Activated T-helper 1 cell treated with anti-CD3 and anti-CD28 coated beads, Interleukin-12 subunit alpha, Interleukin-12 subunit beta, Interleukin-2, Interleukin-4 antibody, amounts not matched to agents 30 ng/mL and 10 ng/mL and 1 ng/mL, durations not matched to agents 14 hours and 24 hours and 36 hours (primary cell): ENCODE data around the gene THBD. TPM values are rescaled to one million over a fixed set of nuclear protein-coding genes. Genes with fewer than 3 reads are reported as not detected.

ENCODE experiments used
- DNase-seq: peaks from one replicate; pipeline ENCODE4 v3.0.0; 2021; ENCODE audit warnings: low spot score
- H3K27ac Mint-ChIP-seq: one replicate; pipeline ENCODE4 v1.8.0; 2021; ENCODE audit warnings: mild to moderate bottlenecking, mixed read lengths
- H3K27me3 Mint-ChIP-seq: one replicate; pipeline ENCODE4 v1.8.0; 2022; ENCODE audit warnings: mild to moderate bottlenecking, moderate library complexity, mixed read lengths; ENCODE audit not compliant: insufficient read depth
- H3K36me3 Mint-ChIP-seq: one replicate; pipeline ENCODE4 v1.8.0; 2021; ENCODE audit warnings: low read depth, mixed read lengths
- H3K4me1 Mint-ChIP-seq: one replicate; pipeline ENCODE4 v1.8.0; 2021; ENCODE audit warnings: low read depth, mixed read lengths
- H3K4me3 Mint-ChIP-seq: one replicate; pipeline ENCODE4 v1.8.0; 2021; ENCODE audit warnings: mild to moderate bottlenecking, moderate library complexity, mixed read lengths
- H3K9me3 Mint-ChIP-seq: one replicate; pipeline ENCODE4 v1.8.0; 2021; ENCODE audit warnings: mixed read lengths
- intact Hi-C: fragments of 100-400 bp; cut with micrococcal nuclease; formaldehyde crosslinking; loops from one replicate; pipeline ENCODE4 v1.15.1; 2024
- total RNA-seq: library from RNA; stranded (reverse); gene quantifications from 2 replicates; pipeline ENCODE4 v1.2.3, GENCODE V29; 2022

The THBD gene, protein sequence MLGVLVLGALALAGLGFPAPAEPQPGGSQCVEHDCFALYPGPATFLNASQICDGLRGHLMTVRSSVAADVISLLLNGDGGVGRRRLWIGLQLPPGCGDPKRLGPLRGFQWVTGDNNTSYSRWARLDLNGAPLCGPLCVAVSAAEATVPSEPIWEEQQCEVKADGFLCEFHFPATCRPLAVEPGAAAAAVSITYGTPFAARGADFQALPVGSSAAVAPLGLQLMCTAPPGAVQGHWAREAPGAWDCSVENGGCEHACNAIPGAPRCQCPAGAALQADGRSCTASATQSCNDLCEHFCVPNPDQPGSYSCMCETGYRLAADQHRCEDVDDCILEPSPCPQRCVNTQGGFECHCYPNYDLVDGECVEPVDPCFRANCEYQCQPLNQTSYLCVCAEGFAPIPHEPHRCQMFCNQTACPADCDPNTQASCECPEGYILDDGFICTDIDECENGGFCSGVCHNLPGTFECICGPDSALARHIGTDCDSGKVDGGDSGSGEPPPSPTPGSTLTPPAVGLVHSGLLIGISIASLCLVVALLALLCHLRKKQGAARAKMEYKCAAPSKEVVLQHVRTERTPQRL
- not detected in 2 replicates for total RNA-seq

DNA sequence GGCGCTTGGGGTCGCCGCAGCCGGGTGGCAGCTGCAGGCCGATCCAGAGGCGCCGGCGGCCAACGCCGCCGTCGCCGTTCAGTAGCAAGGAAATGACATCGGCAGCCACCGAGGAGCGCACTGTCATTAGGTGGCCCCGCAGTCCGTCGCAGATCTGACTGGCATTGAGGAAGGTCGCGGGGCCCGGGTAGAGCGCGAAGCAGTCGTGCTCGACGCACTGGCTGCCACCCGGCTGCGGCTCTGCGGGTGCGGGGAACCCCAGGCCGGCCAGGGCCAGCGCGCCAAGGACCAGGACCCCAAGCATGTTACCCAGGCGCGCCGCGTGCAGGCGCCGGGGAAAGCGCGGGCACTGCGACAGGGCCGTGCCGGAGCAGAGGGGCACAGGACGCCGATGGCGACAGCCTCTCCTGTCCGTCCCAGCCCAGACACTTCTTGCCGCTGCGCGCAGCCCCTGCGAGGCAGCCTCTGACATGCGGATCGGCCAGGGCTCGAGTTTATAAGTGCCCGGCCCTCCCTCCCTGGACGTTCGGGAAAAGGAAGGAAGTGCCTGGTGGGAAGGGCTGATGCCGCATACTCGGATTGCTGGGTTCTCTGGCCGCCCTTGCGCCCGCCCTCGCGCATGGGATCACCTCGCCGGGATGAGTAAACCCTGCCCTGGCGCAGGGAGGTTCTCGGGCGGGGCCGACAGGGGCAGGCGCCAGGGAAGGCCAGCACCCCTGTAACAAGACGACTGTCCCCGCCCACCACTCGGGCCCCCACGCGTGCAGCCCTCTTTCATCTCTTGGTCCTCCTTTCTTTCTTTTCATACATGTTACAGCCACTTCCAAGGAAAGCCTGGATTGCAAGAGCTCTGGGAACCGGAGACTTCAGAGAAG, at the start of gene THBD:
THBD (minus strand) TSS at position 472 of the 875 bp plus-strand sequence; CDS start at position 304, 168 bp downstream.
- intact Hi-C loops, result loop anchor here (1.0 to 5.0 kb wide), 3 partner anchors 148 to 359 kb away; no protein-coding TSS in a partner anchor
- H3K4me1 Mint-ChIP-seq, result no peaks in the 10 kb centered on the region
- H3K4me3 Mint-ChIP-seq, result peak within 1 kb of the TSS; percentile 53
- H3K27ac Mint-ChIP-seq, result no peak within 1 kb of the TSS
- DNase-seq, result no peak
- peaks cover 65% of the 10 kb centered on the region for H3K27me3 Mint-ChIP-seq
- peaks cover 2% of the 10 kb centered on the region for H3K36me3 Mint-ChIP-seq
- no peaks in the 10 kb centered on the region for H3K9me3 Mint-ChIP-seq

DNA sequence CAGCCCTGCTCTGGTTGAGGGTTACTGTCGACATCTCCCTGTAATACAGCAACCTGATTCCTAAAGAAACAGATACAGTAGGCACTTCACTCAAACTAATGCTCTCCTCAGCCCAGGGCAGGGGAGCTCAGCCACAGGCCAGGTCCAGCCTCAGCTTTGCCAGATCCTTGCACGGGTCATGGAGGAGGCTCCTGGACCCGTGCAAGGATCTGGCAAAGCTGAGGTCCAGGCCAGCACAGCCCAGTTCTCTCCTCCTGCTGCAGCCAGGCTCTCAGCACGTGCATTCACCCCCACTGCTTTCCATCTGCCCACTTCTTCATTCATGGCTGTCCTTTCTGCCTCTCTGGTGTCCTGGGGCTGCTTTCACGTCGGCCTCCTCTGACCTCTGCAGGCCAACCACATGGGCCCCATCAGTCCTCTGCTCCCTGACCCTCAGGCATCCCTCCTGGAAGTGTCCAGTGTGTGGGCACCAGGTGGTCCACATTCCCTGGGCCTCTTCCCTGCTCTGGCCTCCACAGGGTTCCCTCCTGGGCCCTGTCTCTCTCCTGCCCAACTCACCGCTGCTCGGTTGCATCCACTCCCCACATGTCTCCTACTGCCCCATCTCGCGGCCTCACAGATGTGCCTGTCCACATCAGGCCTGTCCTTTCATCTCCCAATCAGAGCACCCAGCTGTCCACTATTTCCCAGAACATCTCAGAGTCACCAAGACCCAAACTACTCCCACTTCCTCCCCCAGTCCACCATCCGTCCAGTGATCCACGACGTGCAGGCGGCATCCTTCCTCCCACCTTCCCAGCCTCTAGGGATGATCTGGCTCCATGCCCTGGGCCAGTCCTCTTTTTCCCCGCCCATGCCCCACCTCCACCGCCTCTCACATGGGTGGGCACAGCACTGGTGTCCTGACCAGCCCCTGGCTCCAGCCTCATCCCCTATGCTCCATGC, 48.4 kb upstream of the THBD start:
- H3K36me3 Mint-ChIP-seq, result no peaks in the 10 kb centered on the region
- H3K27ac Mint-ChIP-seq, result no peak overlapping the region
- no peaks in the 10 kb centered on the region for H3K9me3 Mint-ChIP-seq
- intact Hi-C loops, result no loop called here
- H3K27me3 Mint-ChIP-seq, result peaks cover 17% of the 10 kb centered on the region
- H3K4me3 Mint-ChIP-seq, result no peak overlapping the region
- DNase-seq, result no peak
- H3K4me1 Mint-ChIP-seq, result no peaks in the 10 kb centered on the region

DNA sequence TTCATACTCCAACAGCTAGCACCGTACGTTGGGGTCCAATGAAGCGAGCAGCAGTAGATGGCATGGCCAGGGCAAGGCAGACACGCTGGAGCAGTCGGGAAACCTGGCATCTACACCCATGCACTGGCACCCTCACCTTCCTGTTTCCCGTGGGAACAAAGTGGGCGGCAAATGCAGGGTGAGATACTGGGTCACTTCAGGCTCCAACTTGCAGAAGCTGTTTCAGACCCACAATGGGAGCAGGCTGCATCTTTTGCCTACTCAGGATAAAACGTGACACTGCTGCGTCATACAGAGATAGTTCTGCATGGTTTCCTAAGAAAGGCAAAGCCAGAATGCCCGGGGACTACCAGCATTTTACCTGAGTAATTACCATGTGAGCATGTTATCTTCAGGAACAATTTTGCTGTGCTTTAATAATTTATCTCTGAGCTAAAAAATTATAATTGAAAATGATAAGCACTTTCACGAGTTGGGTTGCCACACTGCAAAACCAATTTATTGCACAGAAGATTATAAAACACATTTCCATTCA, 47.6 kb upstream of the THBD start:
- Mint-ChIP-seq H3K27ac (no peak overlapping the region), H3K4me3 (no peak overlapping the region), H3K36me3 (no peaks in the 10 kb centered on the region), H3K27me3 (peaks cover 15% of the 10 kb centered on the region), H3K9me3 (no peaks in the 10 kb centered on the region), H3K4me1 (no peaks in the 10 kb centered on the region)
- intact Hi-C loops, result no loop called here
- no peak for DNase-seq

DNA sequence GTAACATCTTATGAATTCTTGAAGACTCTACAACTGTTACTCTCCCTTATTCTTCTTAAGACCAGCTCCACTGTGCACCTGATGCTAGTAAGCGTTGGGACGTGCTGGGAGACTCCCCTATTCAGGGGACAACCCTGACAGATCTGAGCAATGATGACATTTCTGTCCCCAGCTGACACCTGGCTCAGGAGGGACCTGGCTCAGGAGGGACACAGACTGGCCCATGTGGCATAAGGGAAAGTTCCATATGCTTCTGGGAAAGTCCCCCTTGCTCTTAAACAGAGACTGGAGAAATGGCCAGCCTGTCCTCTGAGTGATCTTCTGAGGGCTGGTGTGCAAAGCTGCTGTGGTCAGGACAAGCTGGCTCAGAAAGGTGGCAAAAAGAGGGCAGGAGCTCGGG, 46.6 kb upstream of the THBD start:
- DNase-seq, result no peak
- Mint-ChIP-seq H3K9me3 (no peaks in the 10 kb centered on the region), H3K27ac (no peak overlapping the region), H3K36me3 (no peaks in the 10 kb centered on the region), H3K4me1 (no peaks in the 10 kb centered on the region), H3K27me3 (peaks cover 15% of the 10 kb centered on the region), H3K4me3 (no peak overlapping the region)
- intact Hi-C loops, result no loop called here

DNA sequence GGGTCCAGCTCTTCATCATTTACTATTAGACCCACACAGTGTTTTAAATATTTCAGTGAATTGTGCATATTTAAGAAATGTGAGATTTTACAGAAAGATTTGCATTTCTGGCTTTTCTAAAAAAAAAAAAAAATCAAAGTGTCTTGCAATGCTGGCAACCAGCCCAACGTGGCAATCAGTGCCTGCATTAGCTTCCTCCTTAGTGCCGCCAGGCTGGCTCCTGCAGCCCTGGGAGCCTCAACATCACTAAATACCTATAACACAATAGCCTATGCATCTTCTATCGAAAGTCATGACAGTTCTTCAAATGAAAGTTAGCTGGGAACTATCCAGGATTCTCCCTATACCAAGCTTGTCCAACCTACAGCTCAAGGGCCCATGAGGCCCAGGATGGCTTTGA, 46.0 kb upstream of the THBD start:
- no peak for DNase-seq
- Mint-ChIP-seq H3K36me3 (no peaks in the 10 kb centered on the region), H3K4me1 (no peaks in the 10 kb centered on the region), H3K27me3 (peaks cover 11% of the 10 kb centered on the region), H3K27ac (no peak overlapping the region), H3K9me3 (no peaks in the 10 kb centered on the region), H3K4me3 (no peak overlapping the region)
- intact Hi-C loops, result no loop called here

DNA sequence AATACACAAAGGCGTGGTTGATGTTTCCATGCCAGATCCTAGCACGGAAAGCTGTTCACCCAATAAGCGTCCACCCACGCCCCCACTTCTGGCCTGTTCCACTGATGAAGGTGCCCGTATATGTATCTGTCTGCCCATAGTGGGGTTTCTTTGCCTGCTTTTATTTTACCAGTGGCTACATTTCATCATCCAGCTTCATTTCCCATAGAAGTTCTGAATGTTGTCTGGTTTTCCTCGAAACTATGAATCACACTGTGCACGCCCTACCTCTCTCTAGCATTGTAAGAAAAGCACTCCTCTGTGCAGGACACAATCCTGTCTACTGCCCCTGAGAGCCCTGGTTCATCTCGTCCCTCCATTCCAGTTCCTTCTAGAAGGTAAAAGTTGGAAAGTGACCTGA, 45.5 kb upstream of the THBD start:
- Mint-ChIP-seq H3K27ac (no peak overlapping the region), H3K4me3 (no peak overlapping the region), H3K27me3 (peaks cover 11% of the 10 kb centered on the region), H3K4me1 (no peaks in the 10 kb centered on the region), H3K9me3 (no peaks in the 10 kb centered on the region), H3K36me3 (no peaks in the 10 kb centered on the region)
- DNase-seq, result no peak
- intact Hi-C loops, result no loop called here

DNA sequence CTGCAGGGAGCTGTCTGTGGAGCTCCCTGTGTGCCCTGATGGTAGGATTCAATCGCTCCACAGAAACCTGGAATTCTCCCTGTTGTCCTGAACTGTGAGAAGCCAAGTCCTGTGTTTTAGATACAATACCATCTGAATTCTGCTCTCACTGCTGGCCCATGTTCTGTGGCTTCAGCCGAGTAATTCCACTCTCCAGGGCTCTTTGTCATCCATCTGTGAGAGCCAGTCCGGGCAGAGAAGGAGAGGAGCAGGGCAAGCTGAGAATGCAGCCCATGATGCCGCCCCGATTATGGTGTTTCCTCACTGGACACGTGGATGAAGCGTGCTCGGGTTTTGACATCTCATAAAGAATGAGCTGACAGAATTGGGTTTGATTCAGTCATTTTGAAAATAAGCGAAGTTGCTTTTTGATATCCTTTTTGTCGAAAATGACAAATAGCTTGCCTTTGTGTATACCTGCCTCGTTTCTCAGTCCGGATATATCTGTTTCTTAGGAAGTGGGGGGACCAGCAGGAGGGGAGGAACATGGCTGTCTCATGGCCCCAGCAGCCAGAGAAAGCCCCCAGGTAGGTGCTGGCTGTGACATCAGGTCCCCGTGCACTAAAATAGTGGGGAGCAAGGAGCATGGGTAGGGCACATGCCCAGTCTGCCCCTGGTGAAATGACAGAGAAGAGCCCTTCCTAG, 44.9 kb upstream of the THBD start:
- Mint-ChIP-seq H3K4me1 (no peaks in the 10 kb centered on the region), H3K4me3 (no peak overlapping the region), H3K27ac (no peak overlapping the region), H3K27me3 (peaks cover 11% of the 10 kb centered on the region), H3K9me3 (no peaks in the 10 kb centered on the region), H3K36me3 (no peaks in the 10 kb centered on the region)
- intact Hi-C loops, result no loop called here
- DNase-seq, result no peak

DNA sequence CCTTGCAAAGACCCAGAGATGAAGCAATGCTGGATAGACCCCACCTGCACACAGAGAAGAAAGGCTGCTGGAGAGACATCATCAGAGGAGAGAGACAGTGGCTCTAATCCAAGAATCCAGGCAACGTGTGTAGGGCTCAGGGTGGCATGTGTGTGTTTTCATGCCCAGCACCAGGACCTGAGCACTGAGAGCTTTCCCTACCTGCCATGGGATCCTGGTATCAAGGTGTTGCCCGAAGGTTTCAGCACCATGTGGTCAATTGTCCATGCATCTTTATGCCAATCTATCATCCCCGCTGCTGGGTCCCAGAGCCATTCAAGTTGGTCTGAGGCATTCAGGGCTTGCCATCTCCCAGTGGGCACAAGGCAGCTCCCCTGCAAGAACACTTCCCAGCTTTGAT, 44.1 kb upstream of the THBD start:
- no peak overlapping the region for H3K4me3 Mint-ChIP-seq
- peaks cover 12% of the 10 kb centered on the region for H3K27me3 Mint-ChIP-seq
- no peaks in the 10 kb centered on the region for H3K9me3 Mint-ChIP-seq

DNA sequence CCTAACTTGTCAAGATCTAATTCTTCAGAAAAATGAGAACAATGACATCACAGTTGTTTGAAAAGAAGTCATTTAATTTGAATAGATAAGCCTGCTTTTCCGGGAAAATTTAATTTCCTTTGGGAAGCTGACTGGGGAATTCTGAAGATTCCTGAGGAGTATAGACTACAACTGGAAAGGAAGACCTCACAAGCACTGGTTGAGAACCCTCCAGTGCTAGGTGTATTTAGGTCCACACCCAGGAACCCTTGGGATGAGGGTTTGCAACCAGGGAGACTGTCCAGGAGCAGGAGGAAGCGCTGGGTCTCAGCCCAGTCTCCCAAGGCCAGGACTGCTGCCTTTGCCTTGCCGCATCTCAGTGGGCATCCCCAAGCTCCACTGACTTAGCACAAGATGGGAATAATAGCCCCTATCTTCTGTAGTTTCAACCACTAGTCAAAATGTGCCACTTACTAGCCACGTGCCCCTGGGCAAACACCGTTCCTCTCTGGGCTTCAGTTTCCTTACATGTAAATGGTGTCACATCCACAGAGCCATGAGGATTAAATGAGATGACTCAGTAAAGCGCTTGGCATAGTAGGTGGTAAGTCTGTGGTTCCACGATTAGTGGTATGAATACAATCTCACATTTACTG, 43.5 kb upstream of the THBD start:
- intact Hi-C loops, result no loop called here
- no peaks in the 10 kb centered on the region for H3K36me3 Mint-ChIP-seq
- H3K27ac Mint-ChIP-seq, result no peak overlapping the region
- peaks cover 14% of the 10 kb centered on the region for H3K27me3 Mint-ChIP-seq
- no peak overlapping the region for H3K4me3 Mint-ChIP-seq
- DNase-seq, result no peak
- H3K9me3 Mint-ChIP-seq, result no peaks in the 10 kb centered on the region
- H3K4me1 Mint-ChIP-seq, result peaks cover under 1% of the 10 kb centered on the region

More for the DNA sequence above, 44.1 kb upstream of the THBD start:
- H3K4me1 Mint-ChIP-seq, result no peaks in the 10 kb centered on the region
- intact Hi-C loops, result no loop called here
- DNase-seq, result no peak
- no peaks in the 10 kb centered on the region for H3K36me3 Mint-ChIP-seq
- H3K27ac Mint-ChIP-seq, result no peak overlapping the region

DNA sequence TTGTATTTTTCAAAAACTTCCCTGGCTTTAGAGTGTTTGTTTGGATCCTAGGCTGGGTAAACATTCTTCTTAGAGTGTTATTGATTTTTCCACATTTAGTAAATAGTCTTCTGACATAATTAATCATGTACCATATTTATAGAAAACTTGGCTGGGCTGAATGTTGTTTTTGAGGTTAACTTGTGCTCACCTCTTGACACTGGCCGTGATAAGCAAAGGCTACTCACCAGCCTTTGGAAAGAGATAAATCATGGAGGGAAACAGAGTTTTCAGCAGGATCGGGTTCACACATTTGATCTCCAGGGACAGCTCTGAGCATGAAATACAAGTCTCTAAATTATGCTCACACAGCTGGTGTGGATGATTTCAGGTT, 42.9 kb upstream of the THBD start:
- intact Hi-C loops, result no loop called here
- Mint-ChIP-seq H3K9me3 (no peaks in the 10 kb centered on the region), H3K4me1 (peaks cover 6% of the 10 kb centered on the region), H3K36me3 (no peaks in the 10 kb centered on the region), H3K4me3 (no peak overlapping the region), H3K27ac (no peak overlapping the region), H3K27me3 (peaks cover 11% of the 10 kb centered on the region)
- DNase-seq, result no peak

DNA sequence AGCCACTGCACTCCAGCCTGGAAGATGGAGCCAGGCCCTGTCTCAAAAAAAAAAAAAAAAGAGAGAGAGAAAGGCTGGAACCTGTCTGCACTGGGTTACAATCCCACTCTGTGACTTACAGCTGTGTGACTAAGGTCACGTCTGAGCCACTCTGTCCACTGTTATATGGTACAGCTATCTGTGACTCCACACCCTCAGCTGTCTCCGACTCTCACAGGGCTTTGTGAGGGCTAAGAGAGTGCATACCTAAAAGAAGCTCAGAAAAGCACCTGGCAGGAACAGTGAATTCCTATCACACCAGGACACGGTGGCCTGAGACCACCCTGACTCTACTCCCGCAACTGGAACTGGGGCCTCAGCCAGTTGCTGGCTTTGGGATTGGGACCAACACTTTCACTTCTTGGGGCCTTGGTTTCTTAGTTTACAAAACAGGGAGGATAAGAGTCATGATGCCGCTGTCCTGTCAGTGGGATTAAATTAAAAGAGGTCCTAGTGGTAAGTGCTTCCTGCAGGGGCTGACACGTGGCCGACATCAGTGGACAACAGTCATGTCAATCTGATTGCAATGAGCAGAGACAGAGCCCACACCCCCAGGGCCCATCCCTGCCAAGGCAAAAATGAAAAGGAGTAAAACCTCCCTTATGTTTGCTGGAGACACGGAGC, 42.4 kb upstream of the THBD start:
- Mint-ChIP-seq H3K4me3 (no peak overlapping the region), H3K27me3 (peaks cover 11% of the 10 kb centered on the region), H3K4me1 (peaks cover 8% of the 10 kb centered on the region), H3K27ac (no peak overlapping the region), H3K36me3 (no peaks in the 10 kb centered on the region), H3K9me3 (no peaks in the 10 kb centered on the region)
- DNase-seq, result no peak
- intact Hi-C loops, result no loop called here
